RWPE1 (cell line): ENCODE measurements around the gene WDR76.

ENCODE experiments used
- CTCF ChIA-PET: fragments of 350-600 bp; sonication (Branson Sonifier 250); formaldehyde crosslinking; extraction: SDS; loops from one replicate; lab custom pipeline; 2021; lab: Yijun Ruan, JAX
- POLR2A ChIA-PET: fragments of 400-600 bp; formaldehyde crosslinking; extraction: SDS; loops from one replicate; lab custom pipeline; 2020; ENCODE audit warnings: antibody characterized with exemption; ENCODE audit not compliant: low non-redundant PET; lab: Yijun Ruan, JAX
- DNase-seq: peaks from one replicate; pipeline ENCODE4 v3.0.0; 2012; ENCODE audit warnings: low spot score
- H3K27ac ChIP-seq: fragments of 450-650 bp; 2 replicates; pipeline ENCODE4 v1.5.1; 2017
- TF ChIP-seq, protein P1 (sequence below): fragments of 450-650 bp; conservative IDR thresholded peaks from 2 replicates; pipeline ENCODE4 v1.5.1; 2017; ENCODE audit warnings: low read depth, mild to moderate bottlenecking

Gene WDR76

DNA sequence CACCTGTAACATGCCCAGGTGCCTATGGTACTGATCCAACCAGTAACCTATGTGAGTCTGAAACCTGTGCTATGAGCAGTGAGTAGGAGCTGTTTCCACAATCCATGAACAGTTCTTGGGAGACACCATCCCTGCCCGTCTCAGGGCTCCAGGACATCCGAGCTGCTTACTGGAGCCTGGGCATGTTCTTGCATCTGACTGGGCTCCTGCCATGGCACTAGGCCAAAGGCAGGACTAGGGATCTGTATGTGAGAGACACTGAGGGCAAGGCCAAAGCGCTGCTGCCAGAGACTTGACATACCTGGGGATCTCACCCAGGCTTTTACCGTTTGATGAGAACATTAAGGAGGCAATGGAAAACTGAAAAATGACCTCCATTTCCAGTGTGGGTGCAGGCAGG, 59.8 kb downstream of the WDR76 start:
- DNase-seq = no peak
- H3K27ac ChIP-seq = peak overlapping the region; percentile 15
- ChIA-PET CTCF (no interaction called here), POLR2A (no interaction called here)
- TF ChIP-seq, protein P1, sequence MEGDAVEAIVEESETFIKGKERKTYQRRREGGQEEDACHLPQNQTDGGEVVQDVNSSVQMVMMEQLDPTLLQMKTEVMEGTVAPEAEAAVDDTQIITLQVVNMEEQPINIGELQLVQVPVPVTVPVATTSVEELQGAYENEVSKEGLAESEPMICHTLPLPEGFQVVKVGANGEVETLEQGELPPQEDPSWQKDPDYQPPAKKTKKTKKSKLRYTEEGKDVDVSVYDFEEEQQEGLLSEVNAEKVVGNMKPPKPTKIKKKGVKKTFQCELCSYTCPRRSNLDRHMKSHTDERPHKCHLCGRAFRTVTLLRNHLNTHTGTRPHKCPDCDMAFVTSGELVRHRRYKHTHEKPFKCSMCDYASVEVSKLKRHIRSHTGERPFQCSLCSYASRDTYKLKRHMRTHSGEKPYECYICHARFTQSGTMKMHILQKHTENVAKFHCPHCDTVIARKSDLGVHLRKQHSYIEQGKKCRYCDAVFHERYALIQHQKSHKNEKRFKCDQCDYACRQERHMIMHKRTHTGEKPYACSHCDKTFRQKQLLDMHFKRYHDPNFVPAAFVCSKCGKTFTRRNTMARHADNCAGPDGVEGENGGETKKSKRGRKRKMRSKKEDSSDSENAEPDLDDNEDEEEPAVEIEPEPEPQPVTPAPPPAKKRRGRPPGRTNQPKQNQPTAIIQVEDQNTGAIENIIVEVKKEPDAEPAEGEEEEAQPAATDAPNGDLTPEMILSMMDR = no peak

DNA sequence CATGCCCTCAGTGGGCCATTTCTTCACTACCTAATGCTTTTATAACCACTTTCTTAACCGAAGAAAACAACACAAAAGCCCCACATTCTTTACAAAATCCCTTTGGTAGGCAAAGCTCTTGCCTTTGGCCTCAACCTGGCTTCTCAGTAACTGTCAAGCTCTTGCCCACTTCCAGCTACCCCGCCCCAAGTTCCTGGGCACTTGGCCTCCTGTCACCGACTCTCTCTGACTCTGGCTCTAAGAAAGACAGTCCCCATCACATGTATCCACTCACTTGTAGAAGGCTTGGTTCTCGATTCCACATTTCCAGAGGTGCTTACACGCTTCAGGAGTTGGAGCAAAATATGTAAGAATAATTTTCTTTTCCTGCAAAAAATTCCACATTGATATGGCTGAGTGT, 61.1 kb downstream of the WDR76 start:
- ChIA-PET POLR2A (no interaction called here), CTCF (no interaction called here)
- no peak for DNase-seq
- TF ChIP-seq, protein P1 = no peak
- H3K27ac ChIP-seq = no peak overlapping the region

DNA sequence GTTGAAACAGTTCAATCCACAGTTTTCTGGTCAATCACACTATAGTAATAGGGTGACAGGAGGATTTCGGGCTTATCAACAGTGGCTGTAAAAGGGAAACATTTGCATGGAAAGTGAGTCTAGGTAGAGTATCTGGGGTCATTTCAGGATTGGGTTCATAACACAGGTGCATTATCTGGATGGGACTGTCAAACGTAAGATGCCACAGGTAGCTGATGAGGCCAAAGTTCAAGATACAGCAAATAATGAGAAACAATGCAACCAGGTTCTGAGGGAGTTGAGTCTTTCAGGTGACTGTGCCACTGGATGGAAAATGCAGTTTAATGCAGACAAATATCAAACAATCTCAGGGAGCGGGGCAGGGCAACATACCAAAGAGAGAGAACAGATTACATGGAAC, 62.2 kb downstream of the WDR76 start:
- ChIA-PET CTCF (no interaction called here), POLR2A (no interaction called here)
- no peak for DNase-seq
- H3K27ac ChIP-seq = no peak overlapping the region
- TF ChIP-seq, protein P1 = no peak

DNA sequence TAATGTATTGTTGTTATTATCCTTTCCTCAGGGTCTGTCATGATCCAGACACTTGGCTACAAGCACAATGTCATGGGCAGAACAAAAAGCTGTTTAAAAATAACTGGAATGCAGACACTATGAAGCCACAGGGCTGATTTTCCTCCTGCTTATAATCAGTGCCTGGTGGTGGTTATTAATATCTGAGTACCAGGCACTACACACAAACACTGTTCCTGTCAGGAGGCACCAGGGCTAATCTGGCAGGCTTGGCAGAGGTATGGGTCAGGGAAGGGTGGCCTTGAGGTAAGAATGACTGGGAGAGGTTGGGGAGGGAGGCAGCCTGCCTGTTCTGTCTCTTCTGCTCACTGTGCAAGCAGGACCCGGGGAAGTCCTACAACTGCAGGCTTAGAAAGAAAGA, 67.2 kb downstream of the WDR76 start:
- POLR2A ChIA-PET = no interaction called here
- DNase-seq = no peak
- TF ChIP-seq, protein P1 = no peak
- CTCF ChIA-PET = no interaction called here
- H3K27ac ChIP-seq = no peak overlapping the region

DNA sequence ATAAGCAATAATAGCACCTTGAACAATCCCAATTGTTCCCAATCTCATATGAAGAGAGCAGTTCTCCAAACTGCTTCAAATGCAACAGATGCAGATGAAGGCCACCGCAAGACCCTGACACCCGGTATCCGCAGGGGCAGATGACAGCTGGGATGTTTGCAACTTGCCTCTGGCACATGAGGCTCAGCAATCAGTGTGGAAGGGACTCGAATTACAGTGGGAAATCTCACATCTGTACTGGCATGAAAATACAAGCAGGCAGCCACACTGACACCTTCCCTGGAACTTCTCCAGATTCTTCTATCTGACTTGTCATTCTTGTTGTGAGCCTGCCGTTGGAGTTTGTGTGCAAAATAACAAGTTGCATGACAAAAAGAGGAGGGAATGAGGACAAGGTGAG, 68.8 kb downstream of the WDR76 start:
- H3K27ac ChIP-seq = no peak overlapping the region
- DNase-seq = no peak
- TF ChIP-seq, protein P1 = no peak
- CTCF ChIA-PET = interaction anchor here (0.6 kb wide), 1 partner anchor 165 kb away, joined by 3 read pairs; no protein-coding TSS in a partner anchor
- POLR2A ChIA-PET = no interaction called here

DNA sequence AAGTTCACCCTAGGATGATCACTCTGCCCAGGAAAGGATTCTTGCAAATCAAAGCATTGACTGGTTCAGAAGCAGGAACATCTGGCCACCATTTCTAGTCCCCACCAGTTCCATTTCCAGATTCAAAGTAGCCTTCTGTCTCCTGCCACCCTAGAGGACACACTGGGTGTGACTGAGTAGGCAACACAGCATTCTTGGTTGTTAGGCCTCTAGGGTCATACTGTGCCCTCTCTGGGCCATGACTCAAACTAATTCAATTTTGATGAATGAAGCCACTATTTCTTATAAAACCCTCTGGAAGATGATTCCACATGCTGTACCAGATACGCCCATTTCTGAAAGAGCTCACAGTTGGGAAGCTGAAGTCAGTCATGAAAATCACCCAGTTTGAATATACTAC, 69.7 kb downstream of the WDR76 start:
- no peak overlapping the region for H3K27ac ChIP-seq
- POLR2A ChIA-PET = no interaction called here
- DNase-seq = no peak
- CTCF ChIA-PET = no interaction called here
- TF ChIP-seq, protein P1 = no peak

DNA sequence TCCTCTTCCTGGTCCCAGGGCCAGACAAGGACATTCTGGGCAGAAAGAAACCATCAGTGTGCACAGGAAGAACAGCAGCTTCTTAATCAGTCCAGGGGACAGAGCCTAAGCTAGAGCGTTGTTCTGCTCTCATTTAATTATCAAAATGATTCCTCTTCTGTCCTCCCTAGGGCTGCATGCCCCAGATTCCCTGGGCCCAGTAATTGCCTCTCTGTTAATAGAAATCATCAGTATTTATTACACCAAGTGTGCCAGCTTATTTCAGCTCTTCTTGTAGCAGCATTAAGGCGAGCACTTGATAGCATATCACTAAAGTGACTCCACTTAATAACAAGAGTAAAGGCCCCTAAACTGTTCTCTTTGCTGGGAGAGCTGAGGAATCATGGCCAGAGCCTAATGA, 72.1 kb downstream of the WDR76 start:
- CTCF ChIA-PET = no interaction called here
- TF ChIP-seq, protein P1 = no peak
- no peak for DNase-seq
- H3K27ac ChIP-seq = no peak overlapping the region
- POLR2A ChIA-PET = no interaction called here
